ENCODE results near the gene STOX2.

STOX2 gene

GRCh38 chr4:184003433-184003832 is 98.3 kb downstream of the STOX2 start:
- no peak overlapping the region for H3K4me3 ChIP-seq (ENCODE audit: extremely low read depth, insufficient read depth, low read length, poor library complexity, severe bottlenecking)
- WGBS, 2 experiments (ENCODE audit: insufficient coverage in 2 of 2): 91 to 93% methylated on average over 4 of the region's 4 CpGs
- no peaks in the 10 kb centered on the region for H3K9me3 ChIP-seq (ENCODE audit: control insufficient read depth, low read length)
- peaks cover 3% of the 10 kb centered on the region for H3K36me3 ChIP-seq (ENCODE audit: control insufficient read depth, insufficient read depth, low read length)
- no peaks in the 10 kb centered on the region for H3K4me1 ChIP-seq (ENCODE audit: control insufficient read depth, insufficient read depth, low read length, poor library complexity, severe bottlenecking)
- H3K27ac ChIP-seq (ENCODE audit: low read depth, low read length, severe bottlenecking): no peak overlapping the region

- peaks cover 21% of the 10 kb centered on the region for H3K36me3 ChIP-seq (ENCODE audit: control insufficient read depth, insufficient read depth, low read length)
- WGBS, 2 experiments (ENCODE audit: insufficient coverage in 2 of 2): 83 to 100% methylated on average over 1 to 3 of the region's 3 CpGs
- no peak overlapping the region for H3K4me3 ChIP-seq (ENCODE audit: extremely low read depth, insufficient read depth, low read length, poor library complexity, severe bottlenecking)
- no peaks in the 10 kb centered on the region for H3K9me3 ChIP-seq (ENCODE audit: control insufficient read depth, low read length)
- peaks cover 11% of the 10 kb centered on the region for H3K4me1 ChIP-seq (ENCODE audit: control insufficient read depth, insufficient read depth, low read length, poor library complexity, severe bottlenecking)
- H3K27ac ChIP-seq (ENCODE audit: low read depth, low read length, severe bottlenecking): no peak overlapping the region
Measured at GRCh38 chr4:184007891-184008290, 102.8 kb downstream of the STOX2 start.

GRCh38 chr4:184010696-184011095 is 105.6 kb downstream of the STOX2 start:
- WGBS, 2 experiments (ENCODE audit: insufficient coverage in 2 of 2): 95% methylated on average over 8 to 13 of the region's 14 CpGs
- H3K4me1 ChIP-seq (ENCODE audit: control insufficient read depth, insufficient read depth, low read length, poor library complexity, severe bottlenecking): peaks cover 15% of the 10 kb centered on the region
- H3K36me3 ChIP-seq (ENCODE audit: control insufficient read depth, insufficient read depth, low read length): peaks cover 21% of the 10 kb centered on the region
- no peak overlapping the region for H3K4me3 ChIP-seq (ENCODE audit: extremely low read depth, insufficient read depth, low read length, poor library complexity, severe bottlenecking)
- H3K9me3 ChIP-seq (ENCODE audit: control insufficient read depth, low read length): no peaks in the 10 kb centered on the region
- H3K27ac ChIP-seq (ENCODE audit: low read depth, low read length, severe bottlenecking): no peak overlapping the region

- H3K4me3 ChIP-seq (ENCODE audit: extremely low read depth, insufficient read depth, low read length, poor library complexity, severe bottlenecking): no peak overlapping the region
- H3K36me3 ChIP-seq (ENCODE audit: control insufficient read depth, insufficient read depth, low read length): peaks cover 21% of the 10 kb centered on the region
- WGBS, 2 experiments (ENCODE audit: insufficient coverage in 2 of 2): 88 to 100% methylated on average over 1 to 2 of the region's 2 CpGs
- H3K4me1 ChIP-seq (ENCODE audit: control insufficient read depth, insufficient read depth, low read length, poor library complexity, severe bottlenecking): peaks cover 15% of the 10 kb centered on the region
- H3K27ac ChIP-seq (ENCODE audit: low read depth, low read length, severe bottlenecking): no peak overlapping the region
- H3K9me3 ChIP-seq (ENCODE audit: control insufficient read depth, low read length): no peaks in the 10 kb centered on the region
Measured at GRCh38 chr4:184011826-184012380, 106.8 kb downstream of the STOX2 start.

- Histone ChIP-seq H3K36me3 (ENCODE audit: control insufficient read depth, insufficient read depth, low read length) (peaks cover 17% of the 10 kb centered on the region), H3K27ac (ENCODE audit: low read depth, low read length, severe bottlenecking) (no peak overlapping the region), H3K9me3 (ENCODE audit: control insufficient read depth, low read length) (no peaks in the 10 kb centered on the region), H3K4me1 (ENCODE audit: control insufficient read depth, insufficient read depth, low read length, poor library complexity, severe bottlenecking) (peaks cover 15% of the 10 kb centered on the region), H3K4me3 (ENCODE audit: extremely low read depth, insufficient read depth, low read length, poor library complexity, severe bottlenecking) (no peak overlapping the region)
- WGBS, 2 experiments (ENCODE audit: insufficient coverage in 2 of 2): no CpG with 5 or more reads among the region's 3 CpGs
Measured at GRCh38 chr4:184012937-184013336, 107.8 kb downstream of the STOX2 start.

- peaks cover 15% of the 10 kb centered on the region for H3K4me1 ChIP-seq (ENCODE audit: control insufficient read depth, insufficient read depth, low read length, poor library complexity, severe bottlenecking)
- H3K4me3 ChIP-seq (ENCODE audit: extremely low read depth, insufficient read depth, low read length, poor library complexity, severe bottlenecking): no peak overlapping the region
- 88 to 94% methylated on average over 6 of the region's 6 CpGs for WGBS, 2 experiments (ENCODE audit: insufficient coverage in 2 of 2)
- H3K36me3 ChIP-seq (ENCODE audit: control insufficient read depth, insufficient read depth, low read length): peaks cover 14% of the 10 kb centered on the region
- no peaks in the 10 kb centered on the region for H3K9me3 ChIP-seq (ENCODE audit: control insufficient read depth, low read length)
- no peak overlapping the region for H3K27ac ChIP-seq (ENCODE audit: low read depth, low read length, severe bottlenecking)
Measured at GRCh38 chr4:184014301-184014700, 109.2 kb downstream of the STOX2 start.

GRCh38 chr4:184016759-184017668 is 111.9 kb downstream of the STOX2 start:
- H3K9me3 ChIP-seq (ENCODE audit: control insufficient read depth, low read length): no peaks in the 10 kb centered on the region
- no peak overlapping the region for H3K27ac ChIP-seq (ENCODE audit: low read depth, low read length, severe bottlenecking)
- H3K4me3 ChIP-seq (ENCODE audit: extremely low read depth, insufficient read depth, low read length, poor library complexity, severe bottlenecking): no peak overlapping the region
- no peaks in the 10 kb centered on the region for H3K36me3 ChIP-seq (ENCODE audit: control insufficient read depth, insufficient read depth, low read length)
- peaks cover 12% of the 10 kb centered on the region for H3K4me1 ChIP-seq (ENCODE audit: control insufficient read depth, insufficient read depth, low read length, poor library complexity, severe bottlenecking)
- 89 to 95% methylated on average over 15 of the region's 20 CpGs for WGBS, 2 experiments (ENCODE audit: insufficient coverage in 2 of 2)

- no peak overlapping the region for H3K4me3 ChIP-seq (ENCODE audit: extremely low read depth, insufficient read depth, low read length, poor library complexity, severe bottlenecking)
- no peaks in the 10 kb centered on the region for H3K9me3 ChIP-seq (ENCODE audit: control insufficient read depth, low read length)
- WGBS, 2 experiments (ENCODE audit: insufficient coverage in 2 of 2): no CpG with 5 or more reads among the region's 1 CpG
- no peaks in the 10 kb centered on the region for H3K4me1 ChIP-seq (ENCODE audit: control insufficient read depth, insufficient read depth, low read length, poor library complexity, severe bottlenecking)
- H3K27ac ChIP-seq (ENCODE audit: low read depth, low read length, severe bottlenecking): no peak overlapping the region
- H3K36me3 ChIP-seq (ENCODE audit: control insufficient read depth, insufficient read depth, low read length): no peaks in the 10 kb centered on the region
Measured at GRCh38 chr4:184019076-184019475, 114.0 kb downstream of the STOX2 start.

- Histone ChIP-seq H3K4me3 (ENCODE audit: extremely low read depth, insufficient read depth, low read length, poor library complexity, severe bottlenecking) (no peak overlapping the region), H3K27ac (ENCODE audit: low read depth, low read length, severe bottlenecking) (no peak overlapping the region), H3K4me1 (ENCODE audit: control insufficient read depth, insufficient read depth, low read length, poor library complexity, severe bottlenecking) (no peaks in the 10 kb centered on the region), H3K9me3 (ENCODE audit: control insufficient read depth, low read length) (no peaks in the 10 kb centered on the region), H3K36me3 (ENCODE audit: control insufficient read depth, insufficient read depth, low read length) (no peaks in the 10 kb centered on the region)
- 95 to 96% methylated on average over 11 to 16 of the region's 26 CpGs for WGBS, 2 experiments (ENCODE audit: insufficient coverage in 2 of 2)
Measured at GRCh38 chr4:184019667-184020623, 114.8 kb downstream of the STOX2 start.

- H3K36me3 ChIP-seq (ENCODE audit: control insufficient read depth, insufficient read depth, low read length): no peaks in the 10 kb centered on the region
- H3K4me1 ChIP-seq (ENCODE audit: control insufficient read depth, insufficient read depth, low read length, poor library complexity, severe bottlenecking): no peaks in the 10 kb centered on the region
- H3K9me3 ChIP-seq (ENCODE audit: control insufficient read depth, low read length): no peaks in the 10 kb centered on the region
- no peak overlapping the region for H3K4me3 ChIP-seq (ENCODE audit: extremely low read depth, insufficient read depth, low read length, poor library complexity, severe bottlenecking)
- no peak overlapping the region for H3K27ac ChIP-seq (ENCODE audit: low read depth, low read length, severe bottlenecking)
- WGBS, 2 experiments (ENCODE audit: insufficient coverage in 2 of 2): 100% methylated on average over 1 of the region's 3 CpGs; no CpG with 5 or more reads in 1 of the 2 experiments
Measured at GRCh38 chr4:184021389-184021788, 116.3 kb downstream of the STOX2 start.
